HG02623 (cell line): ENCODE results near the gene URI1.

Experiments used
- ATAC-seq: cut with Tn5 transposase; IDR thresholded peaks from one replicate; pipeline ENCODE4 v1.9.1; 2021; ENCODE audit warnings: moderate library complexity; ENCODE audit not compliant: unreplicated experiment

Gene URI1

GRCh38 chr19:30052122-30053075 is 110.4 kb downstream of the URI1 start:
- no peak for ATAC-seq

GRCh38 chr19:30053558-30053957 is 111.5 kb downstream of the URI1 start:
- no peak for ATAC-seq

- no peak for ATAC-seq
Measured at GRCh38 chr19:30054210-30054609, 112.2 kb downstream of the URI1 start.

GRCh38 chr19:30056580-30056979 is 114.5 kb downstream of the URI1 start:
- ATAC-seq, result no peak

GRCh38 chr19:30059741-30060457 is 117.9 kb downstream of the URI1 start:
- no peak for ATAC-seq

- no peak for ATAC-seq
Measured at GRCh38 chr19:30060531-30061222, 118.6 kb downstream of the URI1 start.

- no peak for ATAC-seq
Measured at GRCh38 chr19:30061223-30062064, 119.4 kb downstream of the URI1 start.

- ATAC-seq, result no peak
Measured at GRCh38 chr19:30062065-30062906, 120.2 kb downstream of the URI1 start.

- no peak for ATAC-seq
Measured at GRCh38 chr19:30062907-30063649, 121.0 kb downstream of the URI1 start.

GRCh38 chr19:30063650-30064347 is 121.8 kb downstream of the URI1 start:
- ATAC-seq, result no peak

GRCh38 chr19:30064348-30064699 is 122.3 kb downstream of the URI1 start:
- no peak for ATAC-seq

GRCh38 chr19:30064771-30065494 is 122.9 kb downstream of the URI1 start:
- ATAC-seq, result no peak

GRCh38 chr19:30065680-30066606 is 123.9 kb downstream of the URI1 start:
- ATAC-seq, result no peak
